ENCODE measurements around the gene SLC25A43. TPM values are rescaled to one million over a fixed set of nuclear protein-coding genes. Genes with fewer than 3 reads are reported as not detected.
"Not testable (repeated sequence)": the region's sequence is repeated elsewhere in the genome, so short reads cannot be mapped to it uniquely, and the experiment has no call there.

SLC25A43 gene
- total and polyA plus RNA-seq, 2 experiments from 2014 or later: 8.7 to 8.9 TPM

DNA sequence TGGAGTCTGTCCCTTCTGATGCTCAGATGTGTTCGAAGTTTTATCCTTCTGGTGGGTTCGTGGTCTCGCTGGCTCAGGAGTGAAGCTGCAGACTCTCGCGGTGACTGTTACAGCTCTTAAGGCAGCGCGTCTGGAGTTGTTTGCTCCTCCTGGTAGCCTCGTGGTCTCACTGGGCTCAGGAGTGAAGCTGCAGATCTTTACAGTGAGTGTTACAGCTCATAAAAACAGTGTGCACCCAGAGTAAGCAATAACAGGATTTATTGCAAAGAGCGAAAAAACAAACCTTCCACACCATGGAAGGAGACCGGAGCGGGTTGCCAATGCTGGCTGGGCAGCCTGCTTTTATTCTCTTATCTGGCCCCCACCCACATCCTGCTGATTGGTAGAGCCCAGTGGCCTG is 87.6 kb downstream of the SLC25A43 start:
- no peak for ATAC-seq
- Histone ChIP-seq H2AFZ (no peak overlapping the region), H4K20me1 (replicated peaks; ENCODE audit: insufficient read depth) (no peaks in the 10 kb centered on the region), H3K79me2 (replicated peaks; ENCODE audit: insufficient read depth) (no peaks in the 10 kb centered on the region), H3K9me2 (ENCODE audit: insufficient read depth) (no peaks in the 10 kb centered on the region), H3F3A (replicated peaks; ENCODE audit: low read depth) (no peaks in the 10 kb centered on the region), H3K4me1 (ENCODE audit: insufficient read depth) (no peaks in the 10 kb centered on the region), H3K27me3 (ENCODE audit: insufficient read depth) (peaks cover 9% of the 10 kb centered on the region), H3K27ac (ENCODE audit: low read depth) (no peak overlapping the region), H3K4me2 (no peak overlapping the region), H3K36me3 (ENCODE audit: insufficient read depth) (no peaks in the 10 kb centered on the region), H3K4me3 (no peak overlapping the region)
- no peak for DNase-seq (ENCODE audit: low spot score)
- Mint-ChIP-seq H3K27me3 (ENCODE audit: insufficient read depth, low read depth, poor library complexity) (peaks cover 3% of the 10 kb centered on the region), H3K36me3 (ENCODE audit: low read depth) (no peaks in the 10 kb centered on the region), H3K4me3 (no peak overlapping the region), H3K27ac (no peak overlapping the region), H3K4me1 (no peaks in the 10 kb centered on the region), H3K9me3 (no peaks in the 10 kb centered on the region; the same call in 2 of the 3 replicates)
- no peak for TF ChIP-seq ZNF114 (CRISPR knock-in tag; IDR thresholded peaks at IDR 0.05)
- TF ChIP-seq, protein P1, sequence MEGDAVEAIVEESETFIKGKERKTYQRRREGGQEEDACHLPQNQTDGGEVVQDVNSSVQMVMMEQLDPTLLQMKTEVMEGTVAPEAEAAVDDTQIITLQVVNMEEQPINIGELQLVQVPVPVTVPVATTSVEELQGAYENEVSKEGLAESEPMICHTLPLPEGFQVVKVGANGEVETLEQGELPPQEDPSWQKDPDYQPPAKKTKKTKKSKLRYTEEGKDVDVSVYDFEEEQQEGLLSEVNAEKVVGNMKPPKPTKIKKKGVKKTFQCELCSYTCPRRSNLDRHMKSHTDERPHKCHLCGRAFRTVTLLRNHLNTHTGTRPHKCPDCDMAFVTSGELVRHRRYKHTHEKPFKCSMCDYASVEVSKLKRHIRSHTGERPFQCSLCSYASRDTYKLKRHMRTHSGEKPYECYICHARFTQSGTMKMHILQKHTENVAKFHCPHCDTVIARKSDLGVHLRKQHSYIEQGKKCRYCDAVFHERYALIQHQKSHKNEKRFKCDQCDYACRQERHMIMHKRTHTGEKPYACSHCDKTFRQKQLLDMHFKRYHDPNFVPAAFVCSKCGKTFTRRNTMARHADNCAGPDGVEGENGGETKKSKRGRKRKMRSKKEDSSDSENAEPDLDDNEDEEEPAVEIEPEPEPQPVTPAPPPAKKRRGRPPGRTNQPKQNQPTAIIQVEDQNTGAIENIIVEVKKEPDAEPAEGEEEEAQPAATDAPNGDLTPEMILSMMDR (conservative IDR thresholded peaks at IDR 0.05; ENCODE audit: low read depth in 2 of 2): no peak

DNA sequence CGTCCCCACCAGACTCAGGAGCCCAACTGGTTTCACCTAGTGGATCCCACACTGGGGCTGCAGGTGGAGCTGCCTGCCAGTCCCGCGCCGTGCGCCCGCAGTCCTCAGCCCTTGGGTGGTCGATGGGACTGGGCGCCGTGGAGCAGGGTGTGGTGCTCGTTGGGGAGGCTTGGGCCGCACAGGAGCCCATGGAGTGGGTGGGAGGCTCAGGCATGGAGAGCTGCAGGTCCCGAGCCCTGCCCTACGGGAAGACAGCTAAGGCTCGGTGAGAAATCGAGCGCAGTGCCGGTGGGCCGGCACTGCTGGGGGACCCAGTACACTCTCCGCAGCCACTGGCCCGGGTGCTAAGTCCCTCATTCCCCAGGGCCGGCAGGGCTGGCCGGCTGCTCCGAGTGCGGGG is 88.6 kb downstream of the SLC25A43 start:
- ATAC-seq; H3K9me3 Mint-ChIP-seq; H3K27me3 Mint-ChIP-seq (ENCODE audit: insufficient read depth, low read depth, poor library complexity); H3K4me3 ChIP-seq; H3K4me3 Mint-ChIP-seq; DNase-seq (ENCODE audit: low spot score); H2AFZ ChIP-seq; H3K4me1 Mint-ChIP-seq; H3K36me3 ChIP-seq (ENCODE audit: insufficient read depth); H3K4me2 ChIP-seq; H3K4me1 ChIP-seq (ENCODE audit: insufficient read depth); H3K79me2 ChIP-seq (replicated peaks; ENCODE audit: insufficient read depth); H4K20me1 ChIP-seq (replicated peaks; ENCODE audit: insufficient read depth); H3K36me3 Mint-ChIP-seq (ENCODE audit: low read depth); H3K27me3 ChIP-seq (ENCODE audit: insufficient read depth); H3K27ac Mint-ChIP-seq; H3K27ac ChIP-seq (ENCODE audit: low read depth); H3F3A ChIP-seq (replicated peaks; ENCODE audit: low read depth); H3K9me2 ChIP-seq (ENCODE audit: insufficient read depth): not testable (repeated sequence)

DNA sequence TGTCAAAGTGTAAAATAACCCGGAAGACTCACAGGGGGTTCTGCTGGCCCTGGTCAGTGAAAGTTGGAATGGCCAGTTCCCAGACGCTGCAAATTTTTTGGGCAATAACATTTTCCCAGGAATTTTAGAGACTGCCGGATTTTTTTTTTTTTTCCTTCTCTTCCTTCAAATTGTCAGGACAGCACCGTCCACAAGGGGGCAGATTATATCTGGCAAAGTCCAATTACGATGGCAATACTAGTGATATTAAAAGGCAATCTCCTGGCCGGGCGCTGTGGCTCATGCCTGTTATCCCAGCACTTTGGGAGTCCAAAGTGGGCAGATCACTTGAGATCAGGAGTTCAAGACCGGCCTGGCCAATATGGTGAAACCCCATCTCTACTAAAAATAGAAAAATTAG is 89.6 kb downstream of the SLC25A43 start:
- H3K4me2 ChIP-seq: no peak overlapping the region
- Mint-ChIP-seq H3K27ac (no peak overlapping the region), H3K36me3 (ENCODE audit: low read depth) (no peaks in the 10 kb centered on the region), H3K4me3 (no peak overlapping the region), H3K4me1 (no peaks in the 10 kb centered on the region), H3K27me3 (ENCODE audit: insufficient read depth, low read depth, poor library complexity) (no peaks in the 10 kb centered on the region), H3K9me3 (no peaks in the 10 kb centered on the region; the same call in 2 of the 3 replicates)
- no peaks in the 10 kb centered on the region for H3F3A ChIP-seq (replicated peaks; ENCODE audit: low read depth)
- TF ChIP-seq, protein P1 (conservative IDR thresholded peaks at IDR 0.05; ENCODE audit: low read depth in 2 of 2): peak; percentile 57 to 60
- TF ChIP-seq, protein P2, sequence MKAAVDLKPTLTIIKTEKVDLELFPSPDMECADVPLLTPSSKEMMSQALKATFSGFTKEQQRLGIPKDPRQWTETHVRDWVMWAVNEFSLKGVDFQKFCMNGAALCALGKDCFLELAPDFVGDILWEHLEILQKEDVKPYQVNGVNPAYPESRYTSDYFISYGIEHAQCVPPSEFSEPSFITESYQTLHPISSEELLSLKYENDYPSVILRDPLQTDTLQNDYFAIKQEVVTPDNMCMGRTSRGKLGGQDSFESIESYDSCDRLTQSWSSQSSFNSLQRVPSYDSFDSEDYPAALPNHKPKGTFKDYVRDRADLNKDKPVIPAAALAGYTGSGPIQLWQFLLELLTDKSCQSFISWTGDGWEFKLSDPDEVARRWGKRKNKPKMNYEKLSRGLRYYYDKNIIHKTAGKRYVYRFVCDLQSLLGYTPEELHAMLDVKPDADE (IDR thresholded peaks at IDR 0.05): no peak
- no peaks in the 10 kb centered on the region for H3K4me1 ChIP-seq (ENCODE audit: insufficient read depth)
- H3K79me2 ChIP-seq (replicated peaks; ENCODE audit: insufficient read depth): no peaks in the 10 kb centered on the region
- H3K36me3 ChIP-seq (ENCODE audit: insufficient read depth): no peaks in the 10 kb centered on the region
- no peaks in the 10 kb centered on the region for H3K27me3 ChIP-seq (ENCODE audit: insufficient read depth)
- H3K27ac ChIP-seq (ENCODE audit: low read depth): no peak overlapping the region
- H2AFZ ChIP-seq: no peak overlapping the region
- no peaks in the 10 kb centered on the region for H4K20me1 ChIP-seq (replicated peaks; ENCODE audit: insufficient read depth)
- DNase-seq (ENCODE audit: low spot score) (peak; percentile 63), ATAC-seq (no peak; the same call in 2 of the 3 replicates)
- no peak overlapping the region for H3K4me3 ChIP-seq
- H3K9me2 ChIP-seq (ENCODE audit: insufficient read depth): no peaks in the 10 kb centered on the region
